Ectodermal cell (in vitro differentiated cells): ENCODE results near the gene TRPV4.

Experiments
- H3K27ac ChIP-seq: 2 replicates; pipeline ENCODE4 v1.7.0; 2013; ENCODE audit warnings: mild to moderate bottlenecking, low read depth, low read length; ENCODE audit not compliant: insufficient read depth, poor library complexity, severe bottlenecking
- H3K27me3 ChIP-seq: 2 replicates; pipeline ENCODE4 v1.7.0; 2013; ENCODE audit warnings: mild to moderate bottlenecking, low read length; ENCODE audit not compliant: insufficient read depth, control insufficient read depth, poor library complexity, severe bottlenecking
- H3K36me3 ChIP-seq: one replicate; pipeline ENCODE4 v1.7.0; 2013; ENCODE audit warnings: low read length; ENCODE audit not compliant: control insufficient read depth, insufficient read depth
- H3K4me1 ChIP-seq: one replicate; pipeline ENCODE4 v1.7.0; 2013; ENCODE audit warnings: low read length; ENCODE audit not compliant: control insufficient read depth, insufficient read depth
- H3K4me3 ChIP-seq: 2 replicates; pipeline ENCODE4 v1.7.0; 2013; ENCODE audit warnings: low read depth, low read length, control low read depth; ENCODE audit not compliant: insufficient read depth
- H3K9me3 ChIP-seq: 2 replicates; pipeline ENCODE4 v1.7.0; 2013; ENCODE audit warnings: mild to moderate bottlenecking, low read length, moderate library complexity; ENCODE audit not compliant: control insufficient read depth
- WGBS, 2 experiments: methylation state at CpG; one replicate each; pipeline ENCODE4 v1.1.7; 2013; ENCODE audit warnings: missing lambda C conversion rate in 2 of 2; 5-methylcytosine and 5-hydroxymethylcytosine counted together

The TRPV4 gene

GRCh38 chr12:109758426-109759420 lies 74.5 kb downstream of the TRPV4 start:
- 68 to 71% methylated on average over 15 of the region's 15 CpGs for WGBS, 2 experiments
- Histone ChIP-seq H3K27ac (no peak overlapping the region), H3K27me3 (no peaks in the 10 kb centered on the region), H3K4me3 (no peak overlapping the region), H3K36me3 (no peaks in the 10 kb centered on the region), H3K4me1 (peaks cover 18% of the 10 kb centered on the region), H3K9me3 (peaks cover 4% of the 10 kb centered on the region)

- no peak overlapping the region for H3K27ac ChIP-seq
- peaks cover 4% of the 10 kb centered on the region for H3K9me3 ChIP-seq
- no peaks in the 10 kb centered on the region for H3K36me3 ChIP-seq
- no peaks in the 10 kb centered on the region for H3K27me3 ChIP-seq
- 88% methylated on average over 11 of the region's 11 CpGs for WGBS, 2 experiments
- H3K4me1 ChIP-seq, result peaks cover 18% of the 10 kb centered on the region
- no peak overlapping the region for H3K4me3 ChIP-seq
These were observed 75.4 kb downstream of the TRPV4 start for GRCh38 chr12:109757671-109758265.

GRCh38 chr12:109756457-109756856 lies 76.7 kb downstream of the TRPV4 start:
- 93% methylated on average over 1 of the region's 1 CpG for WGBS, 2 experiments

GRCh38 chr12:109753959-109754358 lies 79.2 kb downstream of the TRPV4 start:
- Histone ChIP-seq H3K36me3 (no peaks in the 10 kb centered on the region), H3K4me3 (no peak overlapping the region), H3K4me1 (peaks cover 8% of the 10 kb centered on the region), H3K9me3 (peaks cover 4% of the 10 kb centered on the region), H3K27me3 (no peaks in the 10 kb centered on the region), H3K27ac (no peak overlapping the region)
- WGBS, 2 experiments, result 97 to 98% methylated on average over 2 of the region's 2 CpGs

More at GRCh38 chr12:109756457-109756856, 76.7 kb downstream of the TRPV4 start:
- peaks cover 4% of the 10 kb centered on the region for H3K9me3 ChIP-seq
- H3K27ac ChIP-seq, result no peak overlapping the region
- H3K36me3 ChIP-seq, result no peaks in the 10 kb centered on the region
- peaks cover 18% of the 10 kb centered on the region for H3K4me1 ChIP-seq
- H3K4me3 ChIP-seq, result no peak overlapping the region
- no peaks in the 10 kb centered on the region for H3K27me3 ChIP-seq

GRCh38 chr12:109753054-109753401 lies 80.2 kb downstream of the TRPV4 start:
- 93 to 95% methylated on average over 5 of the region's 5 CpGs for WGBS, 2 experiments
- Histone ChIP-seq H3K9me3 (peaks cover 4% of the 10 kb centered on the region), H3K4me3 (no peak overlapping the region), H3K27ac (no peak overlapping the region), H3K36me3 (no peaks in the 10 kb centered on the region), H3K27me3 (no peaks in the 10 kb centered on the region), H3K4me1 (no peaks in the 10 kb centered on the region)

GRCh38 chr12:109752117-109753053 lies 80.8 kb downstream of the TRPV4 start:
- H3K4me1 ChIP-seq, result no peaks in the 10 kb centered on the region
- H3K27me3 ChIP-seq, result no peaks in the 10 kb centered on the region
- H3K27ac ChIP-seq, result no peak overlapping the region
- 84 to 86% methylated on average over 6 of the region's 6 CpGs for WGBS, 2 experiments
- peaks cover 4% of the 10 kb centered on the region for H3K9me3 ChIP-seq
- no peak overlapping the region for H3K4me3 ChIP-seq
- no peaks in the 10 kb centered on the region for H3K36me3 ChIP-seq

GRCh38 chr12:109744986-109745942 lies 87.9 kb downstream of the TRPV4 start:
- Histone ChIP-seq H3K27ac (no peak overlapping the region), H3K9me3 (no peaks in the 10 kb centered on the region), H3K4me1 (peaks cover 3% of the 10 kb centered on the region), H3K36me3 (no peaks in the 10 kb centered on the region), H3K4me3 (no peak overlapping the region), H3K27me3 (no peaks in the 10 kb centered on the region)
- 89% methylated on average over 8 of the region's 8 CpGs for WGBS, 2 experiments

GRCh38 chr12:109744026-109744425 lies 89.2 kb downstream of the TRPV4 start:
- H3K27me3 ChIP-seq, result no peaks in the 10 kb centered on the region
- 94 to 96% methylated on average over 14 of the region's 14 CpGs for WGBS, 2 experiments

More at GRCh38 chr12:109744026-109744425, 89.2 kb downstream of the TRPV4 start:
- Histone ChIP-seq H3K4me3 (no peak overlapping the region), H3K27ac (no peak overlapping the region), H3K36me3 (no peaks in the 10 kb centered on the region), H3K9me3 (no peaks in the 10 kb centered on the region), H3K4me1 (peaks cover 9% of the 10 kb centered on the region)
